Measurements from ENCODE around the gene NBPF9.
"Not testable (repeated sequence)": the region's sequence is repeated elsewhere in the genome, so short reads cannot be mapped to it uniquely, and the experiment has no call there.

NBPF9 gene

GRCh38 chr1:149103109-149104081 is at the start of gene NBPF9:
Gene NBPF9 (minus strand): TSS chr1:149103551. CDS start chr1:149082139, 21,412 bp downstream.
- DNase-seq, result peak; percentile 76

- not testable (repeated sequence) for DNase-seq
Measured at GRCh38 chr1:149149909-149150308, 46.6 kb upstream of the NBPF9 start.

GRCh38 chr1:149137585-149137984 is 34.2 kb upstream of the NBPF9 start:
- DNase-seq, result not testable (repeated sequence)

- not testable (repeated sequence) for DNase-seq
Measured at GRCh38 chr1:149130938-149131337, 27.6 kb upstream of the NBPF9 start.

GRCh38 chr1:149129245-149129644 is 25.9 kb upstream of the NBPF9 start:
- not testable (repeated sequence) for DNase-seq

GRCh38 chr1:149126555-149127145 is 23.3 kb upstream of the NBPF9 start:
- DNase-seq, result not testable (repeated sequence)

GRCh38 chr1:149123948-149124926 is 20.9 kb upstream of the NBPF9 start:
- not testable (repeated sequence) for DNase-seq

- DNase-seq, result not testable (repeated sequence)
Measured at GRCh38 chr1:149112828-149113227, 9.5 kb upstream of the NBPF9 start.

GRCh38 chr1:149110343-149110742 is 7.0 kb upstream of the NBPF9 start:
- DNase-seq, result not testable (repeated sequence)

- DNase-seq, result not testable (repeated sequence)
Measured at GRCh38 chr1:149102574-149102973, 777 bp downstream of the NBPF9 start.

GRCh38 chr1:149098276-149098675 is 5.1 kb downstream of the NBPF9 start:
- not testable (repeated sequence) for DNase-seq

- DNase-seq, result not testable (repeated sequence)
Measured at GRCh38 chr1:149093155-149093554, 10.2 kb downstream of the NBPF9 start.

GRCh38 chr1:149075505-149076127 is 27.7 kb downstream of the NBPF9 start:
- DNase-seq, result not testable (repeated sequence)

- DNase-seq, result not testable (repeated sequence)
Measured at GRCh38 chr1:149064611-149065010, 38.7 kb downstream of the NBPF9 start.

- DNase-seq, result not testable (repeated sequence)
Measured at GRCh38 chr1:149043056-149043455, 60.3 kb downstream of the NBPF9 start.

- not testable (repeated sequence) for DNase-seq
Measured at GRCh38 chr1:149033916-149034315, 69.4 kb downstream of the NBPF9 start.

- DNase-seq, result not testable (repeated sequence)
Measured at GRCh38 chr1:149024327-149024726, 79.0 kb downstream of the NBPF9 start.

GRCh38 chr1:149018577-149018976 is 84.8 kb downstream of the NBPF9 start:
- not testable (repeated sequence) for DNase-seq

GRCh38 chr1:149016626-149017025 is 86.7 kb downstream of the NBPF9 start:
- DNase-seq, result not testable (repeated sequence)

GRCh38 chr1:149015522-149015921 is 87.8 kb downstream of the NBPF9 start:
- DNase-seq, result not testable (repeated sequence)

GRCh38 chr1:149013513-149013912 is 89.8 kb downstream of the NBPF9 start:
- DNase-seq, result not testable (repeated sequence)

GRCh38 chr1:149012599-149012998 is 90.8 kb downstream of the NBPF9 start:
- DNase-seq, result not testable (repeated sequence)

All from NCI-H345 (cell line).